Choroid plexus epithelial cell (primary cell): Measurements from ENCODE around the gene PFDN6.

Source experiments
- DNase-seq: peaks from one replicate; pipeline ENCODE4 v3.0.0-alpha.2; 2010; ENCODE audit warnings: low read depth
- H3K4me3 ChIP-seq: 2 replicates; pipeline ENCODE4 v1.5.1; 2011; ENCODE audit warnings: low read depth, mild to moderate bottlenecking, control low read depth, low read length, moderate library complexity
- CTCF ChIP-seq: conservative IDR thresholded peaks from 2 replicates; pipeline ENCODE4 v1.5.1; 2011; ENCODE audit warnings: low read depth, mild to moderate bottlenecking, control low read depth, inconsistent platforms, low read length, moderate library complexity

Gene PFDN6

DNA sequence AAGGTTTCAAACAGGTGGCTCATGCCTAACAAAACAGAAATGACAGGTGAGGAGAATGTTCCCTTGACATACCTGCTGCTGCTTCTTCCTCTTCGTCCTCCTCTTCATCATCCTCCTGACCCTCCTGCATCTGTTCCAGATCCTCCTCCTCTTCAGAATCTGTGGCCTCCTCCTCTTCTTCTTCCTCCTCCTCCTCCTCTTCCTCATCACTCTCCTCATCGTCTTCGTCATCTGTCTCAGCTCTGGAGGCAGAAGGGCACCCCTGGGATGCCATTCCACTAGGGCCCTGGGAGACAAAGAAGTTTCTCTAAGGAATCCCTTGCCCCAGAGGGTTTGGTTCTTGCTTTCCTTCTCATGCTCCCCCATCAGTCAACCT, 30.5 kb downstream of the PFDN6 start:
- TF ChIP-seq CTCF = no peak
- peak overlapping the region; percentile 10 for H3K4me3 ChIP-seq
- DNase-seq = no peak

DNA sequence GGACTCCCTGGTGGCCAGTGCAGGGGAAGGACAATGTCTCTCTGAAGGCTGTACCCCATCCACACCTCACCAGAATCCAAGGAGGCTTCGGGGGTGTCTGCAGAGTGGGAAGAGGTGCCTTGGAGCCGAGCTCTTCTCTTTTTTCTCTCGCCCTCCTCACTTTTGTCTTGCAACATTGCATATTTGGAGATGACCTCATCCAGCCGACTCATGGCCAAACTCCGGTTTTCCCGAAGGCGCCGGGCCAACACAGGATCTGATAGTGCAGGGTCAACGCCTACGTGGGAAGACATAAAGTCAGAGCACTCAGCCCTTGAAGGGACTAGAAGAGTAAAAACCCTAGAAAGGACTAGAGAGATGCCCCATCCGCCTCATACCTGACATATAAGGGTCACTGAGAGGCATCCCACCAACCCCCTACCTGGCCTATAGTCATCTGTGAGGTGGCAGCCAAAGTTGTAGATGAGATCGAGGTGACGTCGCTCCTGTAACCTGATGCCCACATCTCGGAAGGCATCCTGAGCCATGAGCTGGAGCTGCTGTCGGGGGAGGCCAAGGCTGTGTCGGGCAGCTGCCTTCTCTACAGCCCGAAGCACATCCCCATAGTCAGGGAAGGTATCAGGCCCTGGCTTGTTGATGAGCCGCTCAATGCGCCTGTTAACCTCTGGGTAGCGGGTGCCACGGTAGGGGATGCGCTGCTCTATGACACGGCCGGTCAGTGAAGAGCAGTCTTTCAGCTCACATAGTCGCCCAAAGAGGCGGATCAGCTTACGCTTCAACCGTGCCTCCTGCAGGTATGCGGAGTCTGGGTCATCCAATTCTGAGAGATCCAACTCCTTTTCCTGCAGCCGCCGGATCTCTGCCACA, 31.1 kb downstream of the PFDN6 start:
- TF ChIP-seq CTCF = no peak
- DNase-seq = peak; percentile 84
- H3K4me3 ChIP-seq = peak overlapping the region; percentile 11

DNA sequence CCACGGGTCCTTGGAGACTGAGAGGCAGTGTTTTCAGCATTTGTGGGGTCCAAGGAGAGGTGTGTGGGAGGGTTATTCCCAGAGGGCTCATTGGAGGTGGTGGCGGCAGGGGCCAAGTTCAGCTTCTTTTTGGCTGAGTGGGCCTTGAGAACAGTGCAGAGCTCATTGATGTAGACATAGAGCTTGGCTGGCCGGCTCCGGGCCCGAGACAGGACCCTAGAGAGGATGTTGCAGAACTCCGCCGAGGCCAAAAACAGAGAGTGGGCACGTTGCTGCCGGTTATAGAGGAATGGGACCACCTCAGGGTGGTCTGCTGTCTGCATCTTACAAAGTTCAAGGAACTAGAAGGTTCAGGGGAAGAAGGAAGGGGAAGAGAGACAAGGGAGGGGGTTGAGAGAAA, 31.8 kb downstream of the PFDN6 start:
- H3K4me3 ChIP-seq = no peak overlapping the region
- DNase-seq = no peak
- TF ChIP-seq CTCF = no peak

DNA sequence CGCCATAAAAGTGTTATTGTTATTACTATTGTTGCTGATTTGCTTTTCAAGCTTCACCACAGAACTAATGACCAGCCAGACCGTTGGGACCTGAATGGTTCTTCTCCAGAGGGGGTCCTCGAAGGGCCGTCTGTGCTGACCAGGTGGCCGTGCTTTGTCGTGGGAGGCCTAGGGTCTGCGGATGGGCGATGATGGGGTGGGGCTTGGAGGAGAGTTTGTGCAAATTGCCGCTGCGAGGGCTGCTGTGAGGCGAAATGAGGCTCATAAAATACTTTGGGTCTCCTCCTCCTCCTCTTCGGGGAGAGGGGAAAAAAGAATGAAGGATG, 34.2 kb downstream of the PFDN6 start:
- TF ChIP-seq CTCF = no peak
- no peak for DNase-seq
- H3K4me3 ChIP-seq = peak overlapping the region; percentile 79

DNA sequence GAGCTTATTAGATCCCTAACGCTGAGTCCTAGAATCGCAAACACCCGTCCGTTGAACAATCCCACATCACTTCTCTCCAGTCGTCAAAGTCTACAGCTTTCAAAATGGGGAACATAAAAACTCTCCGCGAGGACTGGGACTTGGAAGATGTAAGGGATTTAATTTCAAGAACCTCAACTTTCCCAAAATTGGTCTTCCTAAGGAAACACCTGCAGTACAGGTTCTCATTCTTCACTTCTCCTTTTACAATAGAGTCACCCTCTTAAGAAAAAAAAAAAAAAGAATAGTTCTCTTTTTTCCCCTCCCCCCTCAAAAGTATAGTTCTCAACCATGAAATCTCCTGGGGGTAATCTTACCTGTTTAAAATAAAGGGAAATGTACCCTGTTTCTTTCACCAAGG, 34.7 kb downstream of the PFDN6 start:
- H3K4me3 ChIP-seq = no peak overlapping the region
- TF ChIP-seq CTCF = no peak
- DNase-seq = no peak

DNA sequence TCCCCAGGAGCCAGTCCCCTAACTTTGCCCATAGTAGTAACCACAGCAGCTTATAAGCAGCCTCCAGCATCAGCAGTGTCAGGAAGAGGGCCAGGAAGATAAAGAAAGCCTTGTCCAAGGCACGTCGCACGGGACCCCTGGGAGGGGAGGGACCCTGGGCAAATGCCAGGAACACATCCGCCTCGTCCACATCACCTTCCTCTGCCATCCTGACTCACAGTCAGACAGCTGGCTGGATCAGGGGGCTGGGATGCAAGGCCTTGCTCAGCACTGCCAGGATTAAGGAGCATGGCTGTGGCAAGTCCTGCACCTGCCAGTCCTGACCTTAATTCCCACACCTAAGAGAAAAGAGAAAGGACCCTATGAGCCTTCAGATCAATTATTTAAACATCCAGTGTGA, 39.7 kb downstream of the PFDN6 start:
- H3K4me3 ChIP-seq = no peak overlapping the region
- DNase-seq = no peak

More for the DNA sequence above, 39.7 kb downstream of the PFDN6 start:
- no peak for TF ChIP-seq CTCF
